GM21526 (cell line): Measurements from ENCODE around the gene HCN3.

Experiments
- ATAC-seq: cut with Tn5 transposase; IDR thresholded peaks from one replicate; pipeline ENCODE4 v1.9.1; 2021; ENCODE audit warnings: moderate library complexity; ENCODE audit not compliant: unreplicated experiment, low FRiP score

HCN3 gene

DNA sequence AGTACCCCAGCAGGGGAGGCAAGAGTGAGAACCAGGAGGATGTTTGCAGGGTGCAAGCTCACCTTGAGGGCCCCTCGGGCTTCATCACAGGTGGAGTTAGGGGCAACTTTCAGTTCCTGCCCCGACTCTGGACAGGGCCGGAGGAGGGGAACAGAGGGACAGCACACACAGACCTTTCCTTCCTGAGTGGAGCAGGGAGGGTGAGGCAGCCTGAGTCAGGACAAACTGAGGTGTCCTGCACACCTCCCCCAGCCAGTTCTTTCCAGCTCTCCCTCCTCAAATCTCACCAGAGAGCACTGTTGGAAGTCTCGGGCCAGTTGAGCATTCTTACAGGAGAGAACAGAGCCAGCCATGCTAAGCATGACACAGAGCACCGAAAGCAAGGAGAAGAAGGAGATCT is 23.5 kb upstream of the HCN3 start:
- no peak for ATAC-seq

- no peak for ATAC-seq
These were observed 23.0 kb upstream of the HCN3 start for GRCh38 chr1:155254228-155254713.

GRCh38 chr1:155254714-155255242 is 22.5 kb upstream of the HCN3 start:
- ATAC-seq, result no peak

DNA sequence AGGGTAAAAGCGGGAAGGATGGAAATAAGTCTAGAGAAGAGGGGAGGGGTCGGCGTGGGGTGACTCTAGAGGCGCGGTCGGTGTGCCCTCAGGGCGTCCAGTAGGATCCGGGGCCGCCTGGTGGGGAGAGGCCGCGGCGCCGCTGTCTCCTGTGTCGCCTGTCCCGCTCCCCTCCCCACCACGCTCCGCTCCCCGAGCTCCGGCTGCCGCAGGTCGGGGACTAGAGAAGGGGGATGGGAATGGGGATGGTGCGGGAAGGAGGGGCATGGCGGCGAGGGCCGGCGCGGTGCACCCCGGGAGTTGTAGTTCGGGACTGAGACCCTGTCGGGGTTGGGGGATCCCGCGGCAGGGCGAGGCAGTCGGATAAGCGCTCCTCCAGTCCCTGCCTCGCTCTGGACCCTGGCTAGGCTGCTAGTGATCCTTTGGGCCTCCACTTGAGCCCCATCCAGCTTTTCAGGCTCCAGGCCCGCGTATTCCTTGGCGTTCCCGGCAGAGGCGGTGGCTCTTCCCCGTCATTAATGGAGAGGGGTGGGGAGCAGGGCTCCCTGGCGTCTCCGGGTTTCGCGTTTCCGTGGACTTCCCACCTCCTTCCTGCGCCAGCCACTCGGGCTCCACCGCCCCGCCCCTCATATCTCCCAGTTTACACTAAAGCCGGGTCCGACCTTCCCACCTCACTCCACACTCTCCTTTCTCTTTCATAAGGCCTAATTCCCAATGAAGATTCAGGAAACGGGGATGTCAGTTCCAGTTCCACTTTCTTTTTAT is 21.8 kb upstream of the HCN3 start, which contains the start of gene ENTREP3:
ENTREP3 (minus strand) TSS at position 241 of the 765 bp plus-strand sequence. CDS start 606 bp downstream, outside the sequence.
- ATAC-seq, result no peak

DNA sequence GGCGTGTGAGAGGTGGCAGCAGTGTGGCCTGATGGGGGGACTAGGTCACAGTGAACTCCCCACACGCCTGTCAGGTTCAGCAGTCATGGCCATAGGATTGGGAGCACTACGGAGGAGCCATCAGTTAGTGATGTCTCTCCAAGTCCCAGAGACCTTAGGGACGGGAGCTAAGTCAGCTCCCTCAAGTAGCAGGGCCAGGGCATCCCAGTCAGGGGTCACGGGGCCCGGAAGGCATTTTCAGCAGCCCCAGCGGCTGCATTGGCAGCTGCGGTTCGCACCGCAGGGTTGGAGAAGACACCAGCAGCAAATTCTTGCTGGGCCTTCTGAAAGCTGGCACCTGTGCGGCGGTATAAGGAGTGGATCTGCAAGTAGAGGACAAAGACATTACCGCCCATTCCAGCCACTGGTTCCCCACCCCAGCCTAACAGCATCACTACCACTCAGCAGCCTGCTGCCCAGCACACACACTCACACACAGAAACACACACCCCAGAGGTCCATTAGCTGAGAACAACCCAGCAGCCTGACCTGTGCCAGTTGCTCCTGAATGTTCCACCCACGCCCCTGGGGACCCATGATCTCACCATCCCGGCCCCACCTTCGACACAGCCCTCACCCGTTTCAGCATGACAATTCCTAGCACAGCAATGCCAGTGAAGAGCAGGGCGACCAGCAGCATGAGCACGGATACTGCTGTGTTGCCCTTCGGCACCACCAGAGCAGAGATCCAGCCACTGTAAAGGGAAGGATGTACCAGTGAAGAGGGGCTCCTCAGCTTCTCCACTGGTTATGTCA is 21.0 kb upstream of the HCN3 start:
- no peak for ATAC-seq

- no peak for ATAC-seq
These were observed 17.0 kb upstream of the HCN3 start for GRCh38 chr1:155260276-155260675.

- ATAC-seq, result peak; percentile 4
These were observed 15.8 kb upstream of the HCN3 start for GRCh38 chr1:155261493-155261851.

DNA sequence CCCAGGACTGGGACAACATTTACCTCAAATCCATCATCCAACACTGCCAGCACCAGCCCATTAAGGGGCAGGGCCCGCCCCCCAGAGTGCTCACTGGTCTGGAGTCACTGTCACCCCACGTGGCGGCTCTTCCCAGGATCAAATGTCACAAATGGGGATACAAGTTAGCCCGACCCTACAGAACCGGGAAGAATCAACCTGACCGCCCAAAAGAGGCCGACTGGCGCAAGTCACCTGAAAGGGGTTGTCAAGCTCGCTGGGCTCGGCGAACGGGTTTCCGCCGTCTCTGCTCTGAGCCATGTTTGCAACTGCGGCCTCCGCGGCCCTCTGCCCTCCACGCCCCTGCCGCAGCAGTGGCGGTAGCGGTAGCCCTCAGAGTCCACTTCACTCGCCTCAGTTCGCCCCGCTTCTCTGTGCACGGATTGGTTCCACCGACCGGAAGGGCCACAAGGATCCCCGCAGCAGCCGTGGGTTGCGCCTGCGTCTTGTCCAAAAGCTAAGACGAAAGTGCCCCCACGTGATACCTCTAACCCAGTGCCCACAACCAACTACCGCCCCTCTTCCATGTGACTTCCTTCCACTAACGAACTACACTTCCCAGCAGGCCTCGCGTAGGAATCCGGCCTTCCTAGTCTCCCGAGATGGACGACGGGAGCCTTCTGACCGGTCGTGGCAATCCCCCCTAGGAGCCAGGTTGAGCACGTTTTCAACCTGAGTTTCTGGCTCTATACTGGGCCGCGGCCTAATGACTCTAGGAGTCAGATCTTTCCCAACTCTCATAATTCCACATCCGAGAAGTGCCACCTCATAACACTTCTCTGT is 15.2 kb upstream of the HCN3 start, which contains the start of gene SCAMP3:
SCAMP3 (minus strand) TSS at position 509 of the 822 bp plus-strand sequence; CDS start at position 300, 209 bp downstream.
- peak; percentile 79 for ATAC-seq

GRCh38 chr1:155263067-155263466 is 14.2 kb upstream of the HCN3 start:
- ATAC-seq, result no peak

GRCh38 chr1:155266553-155266952 is 10.7 kb upstream of the HCN3 start:
- ATAC-seq, result no peak

DNA sequence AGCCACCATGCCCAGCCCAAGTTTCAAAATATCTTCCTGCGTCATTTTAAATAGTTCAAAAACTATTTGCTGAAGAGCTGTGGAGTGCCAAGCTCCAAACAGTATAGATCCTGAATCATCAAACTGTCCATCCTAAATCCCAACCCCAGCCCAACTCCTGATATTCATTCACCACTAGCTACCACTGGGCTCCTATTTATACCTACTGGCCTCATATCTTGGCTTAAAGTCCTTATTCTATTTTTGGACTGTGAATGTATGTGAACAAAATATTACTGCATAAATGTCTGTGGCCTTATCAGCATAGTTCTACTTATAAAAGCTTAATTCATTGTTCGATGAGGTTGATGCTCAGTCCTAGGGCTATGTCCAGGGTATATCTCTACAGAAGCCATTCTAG is 9.9 kb upstream of the HCN3 start:
- ATAC-seq, result no peak

- ATAC-seq, result no peak
These were observed 8.6 kb upstream of the HCN3 start for GRCh38 chr1:155268630-155269029.

- no peak for ATAC-seq
These were observed 7.9 kb upstream of the HCN3 start for GRCh38 chr1:155269381-155269780.

GRCh38 chr1:155272466-155273342 is 4.6 kb upstream of the HCN3 start:
- peak; percentile 19 for ATAC-seq

- peak; percentile 74 for ATAC-seq
These were observed 3.7 kb upstream of the HCN3 start, which contains the start of gene CLK2 for GRCh38 chr1:155273343-155274245. Gene CLK2 (minus strand): TSS chr1:155273504. CDS start chr1:155270977, 2,527 bp downstream.

DNA sequence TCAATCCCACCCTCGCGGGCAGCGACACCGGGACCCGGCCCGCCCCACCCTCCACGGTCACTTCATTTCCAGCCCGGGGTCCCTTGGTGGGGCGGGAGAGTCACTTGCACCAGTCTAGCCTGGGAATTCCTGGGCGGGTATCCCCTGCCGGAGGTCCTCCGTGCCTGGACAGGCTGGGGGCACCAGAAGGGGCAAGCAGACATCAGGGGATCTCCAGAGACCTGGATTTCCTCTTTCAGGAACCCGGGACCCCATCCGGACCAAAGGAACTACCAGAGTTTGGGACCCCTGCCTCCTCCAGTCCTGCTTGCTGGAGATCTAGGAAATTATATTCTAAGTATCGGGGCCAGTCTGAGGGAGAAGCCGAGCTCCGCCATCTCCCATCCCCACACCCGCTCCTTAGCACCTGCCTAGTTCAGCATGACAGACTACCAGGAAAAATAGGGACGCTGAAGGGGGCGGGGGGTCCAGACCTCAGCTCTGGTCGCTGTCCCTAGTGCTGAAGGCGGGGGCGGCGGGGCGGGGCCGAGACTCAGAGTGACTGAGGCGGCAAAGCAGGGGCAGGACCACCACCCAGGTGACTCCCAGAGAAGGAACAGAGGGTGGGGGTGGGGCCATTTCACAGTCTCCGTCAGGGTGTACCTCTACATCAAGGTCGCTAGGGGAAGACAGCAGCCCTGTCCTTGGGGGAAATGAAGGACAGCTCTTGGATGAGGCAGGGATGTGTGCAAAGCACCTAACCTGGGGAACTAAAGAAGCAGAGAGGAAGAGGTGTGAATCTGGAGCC is 832 bp downstream of the HCN3 start:
- ATAC-seq, result no peak

GRCh38 chr1:155278689-155279160 is 1.5 kb downstream of the HCN3 start:
- ATAC-seq, result no peak
